ENCODE measurements around the gene CARM1.
"Not testable (repeated sequence)": the region's sequence is repeated elsewhere in the genome, so short reads cannot be mapped to it uniquely, and the experiment has no call there.

The CARM1 gene

GRCh38 chr19:10854350-10855089 lies 16.8 kb upstream of the CARM1 start:
- Histone ChIP-seq H3K4me1 (ENCODE audit: insufficient read depth, low read length) (no peaks in the 10 kb centered on the region), H3K36me3 (ENCODE audit: insufficient read depth, low read length) (no peaks in the 10 kb centered on the region)

GRCh38 chr19:10855879-10856522 lies 15.4 kb upstream of the CARM1 start:
- no peak overlapping the region for H2AFZ ChIP-seq (ENCODE audit: low read depth, low read length)
- no peaks in the 10 kb centered on the region for H3K27me3 ChIP-seq (ENCODE audit: insufficient read depth, low read length)
- no peaks in the 10 kb centered on the region for H3K36me3 ChIP-seq (ENCODE audit: insufficient read depth, low read length)
- no peak overlapping the region for H3K4me3 ChIP-seq (ENCODE audit: low read length)
- no peaks in the 10 kb centered on the region for H3K4me1 ChIP-seq (ENCODE audit: insufficient read depth, low read length)
- no peaks in the 10 kb centered on the region for H3K9me3 ChIP-seq (ENCODE audit: low read length)

More at GRCh38 chr19:10854350-10855089, 16.8 kb upstream of the CARM1 start:
- Histone ChIP-seq H3K9me3 (ENCODE audit: low read length) (no peaks in the 10 kb centered on the region), H3K4me3 (ENCODE audit: low read length) (no peak overlapping the region), H2AFZ (ENCODE audit: low read depth, low read length) (no peak overlapping the region), H3K27me3 (ENCODE audit: insufficient read depth, low read length) (no peaks in the 10 kb centered on the region)

GRCh38 chr19:10856899-10857298 lies 14.5 kb upstream of the CARM1 start:
- not testable (repeated sequence) for H3K36me3 ChIP-seq (ENCODE audit: insufficient read depth, low read length); H2AFZ ChIP-seq (ENCODE audit: low read depth, low read length); H3K27me3 ChIP-seq (ENCODE audit: insufficient read depth, low read length); H3K4me3 ChIP-seq (ENCODE audit: low read length); H3K4me1 ChIP-seq (ENCODE audit: insufficient read depth, low read length); H3K9me3 ChIP-seq (ENCODE audit: low read length)

GRCh38 chr19:10858204-10858828 lies 13.0 kb upstream of the CARM1 start:
- H3K36me3 ChIP-seq (ENCODE audit: insufficient read depth, low read length) = no peaks in the 10 kb centered on the region
- no peak overlapping the region for H2AFZ ChIP-seq (ENCODE audit: low read depth, low read length)
- peaks cover 8% of the 10 kb centered on the region for H3K4me1 ChIP-seq (ENCODE audit: insufficient read depth, low read length)
- no peaks in the 10 kb centered on the region for H3K9me3 ChIP-seq (ENCODE audit: low read length)
- H3K27me3 ChIP-seq (ENCODE audit: insufficient read depth, low read length) = no peaks in the 10 kb centered on the region
- no peak overlapping the region for H3K4me3 ChIP-seq (ENCODE audit: low read length)

GRCh38 chr19:10861103-10861651 lies 10.2 kb upstream of the CARM1 start:
- no peaks in the 10 kb centered on the region for H3K36me3 ChIP-seq (ENCODE audit: insufficient read depth, low read length)
- no peaks in the 10 kb centered on the region for H3K9me3 ChIP-seq (ENCODE audit: low read length)
- H3K4me1 ChIP-seq (ENCODE audit: insufficient read depth, low read length) = peaks cover 12% of the 10 kb centered on the region
- H3K4me3 ChIP-seq (ENCODE audit: low read length) = no peak overlapping the region
- no peak overlapping the region for H2AFZ ChIP-seq (ENCODE audit: low read depth, low read length)
- H3K27me3 ChIP-seq (ENCODE audit: insufficient read depth, low read length) = no peaks in the 10 kb centered on the region

GRCh38 chr19:10862561-10863106 lies 8.7 kb upstream of the CARM1 start:
- peaks cover 12% of the 10 kb centered on the region for H3K4me1 ChIP-seq (ENCODE audit: insufficient read depth, low read length)
- H3K4me3 ChIP-seq (ENCODE audit: low read length) = no peak overlapping the region
- no peaks in the 10 kb centered on the region for H3K27me3 ChIP-seq (ENCODE audit: insufficient read depth, low read length)
- H3K9me3 ChIP-seq (ENCODE audit: low read length) = no peaks in the 10 kb centered on the region
- no peaks in the 10 kb centered on the region for H3K36me3 ChIP-seq (ENCODE audit: insufficient read depth, low read length)
- peak overlapping the region; percentile 42 for H2AFZ ChIP-seq (ENCODE audit: low read depth, low read length)

GRCh38 chr19:10863107-10863717 lies 8.1 kb upstream of the CARM1 start:
- H3K4me3 ChIP-seq (ENCODE audit: low read length) = no peak overlapping the region
- H3K27me3 ChIP-seq (ENCODE audit: insufficient read depth, low read length) = no peaks in the 10 kb centered on the region
- H3K9me3 ChIP-seq (ENCODE audit: low read length) = no peaks in the 10 kb centered on the region
- peak overlapping the region; percentile 42 for H2AFZ ChIP-seq (ENCODE audit: low read depth, low read length)
- H3K4me1 ChIP-seq (ENCODE audit: insufficient read depth, low read length) = peaks cover 12% of the 10 kb centered on the region
- H3K36me3 ChIP-seq (ENCODE audit: insufficient read depth, low read length) = no peaks in the 10 kb centered on the region

GRCh38 chr19:10864538-10864899 lies 6.8 kb upstream of the CARM1 start:
- Histone ChIP-seq H2AFZ (ENCODE audit: low read depth, low read length) (peak overlapping the region; percentile 1), H3K4me1 (ENCODE audit: insufficient read depth, low read length) (peaks cover 12% of the 10 kb centered on the region), H3K27me3 (ENCODE audit: insufficient read depth, low read length) (no peaks in the 10 kb centered on the region)

GRCh38 chr19:10866495-10866894 lies 4.9 kb upstream of the CARM1 start:
- H3K27me3 ChIP-seq (ENCODE audit: insufficient read depth, low read length) = no peaks in the 10 kb centered on the region
- H3K4me1 ChIP-seq (ENCODE audit: insufficient read depth, low read length) = peaks cover 15% of the 10 kb centered on the region
- H3K36me3 ChIP-seq (ENCODE audit: insufficient read depth, low read length) = no peaks in the 10 kb centered on the region
- H3K9me3 ChIP-seq (ENCODE audit: low read length) = no peaks in the 10 kb centered on the region
- H2AFZ ChIP-seq (ENCODE audit: low read depth, low read length) = no peak overlapping the region
- no peak overlapping the region for H3K4me3 ChIP-seq (ENCODE audit: low read length)

More at GRCh38 chr19:10864538-10864899, 6.8 kb upstream of the CARM1 start:
- Histone ChIP-seq H3K9me3 (ENCODE audit: low read length) (no peaks in the 10 kb centered on the region), H3K4me3 (ENCODE audit: low read length) (no peak overlapping the region), H3K36me3 (ENCODE audit: insufficient read depth, low read length) (no peaks in the 10 kb centered on the region)

GRCh38 chr19:10868872-10869547 lies 2.3 kb upstream of the CARM1 start:
- Histone ChIP-seq H2AFZ (ENCODE audit: low read depth, low read length) (no peak overlapping the region), H3K27me3 (ENCODE audit: insufficient read depth, low read length) (no peaks in the 10 kb centered on the region), H3K4me3 (ENCODE audit: low read length) (no peak overlapping the region), H3K9me3 (ENCODE audit: low read length) (no peaks in the 10 kb centered on the region), H3K4me1 (ENCODE audit: insufficient read depth, low read length) (peaks cover 12% of the 10 kb centered on the region), H3K36me3 (ENCODE audit: insufficient read depth, low read length) (no peaks in the 10 kb centered on the region)

- H3K4me1 ChIP-seq (ENCODE audit: insufficient read depth, low read length); H3K9me3 ChIP-seq (ENCODE audit: low read length); H3K4me3 ChIP-seq (ENCODE audit: low read length); H3K27me3 ChIP-seq (ENCODE audit: insufficient read depth, low read length); H2AFZ ChIP-seq (ENCODE audit: low read depth, low read length); H3K36me3 ChIP-seq (ENCODE audit: insufficient read depth, low read length): not testable (repeated sequence)
These were observed 1.5 kb upstream of the CARM1 start for GRCh38 chr19:10869872-10870311.

- Histone ChIP-seq H3K4me3 (ENCODE audit: low read length) (peak overlapping the region; percentile 54), H3K4me1 (ENCODE audit: insufficient read depth, low read length) (peaks cover 9% of the 10 kb centered on the region), H3K36me3 (ENCODE audit: insufficient read depth, low read length) (peaks cover 5% of the 10 kb centered on the region), H3K9me3 (ENCODE audit: low read length) (no peaks in the 10 kb centered on the region), H3K27me3 (ENCODE audit: insufficient read depth, low read length) (no peaks in the 10 kb centered on the region), H2AFZ (ENCODE audit: low read depth, low read length) (peak overlapping the region; percentile 27)
These were observed 825 bp upstream of the CARM1 start for GRCh38 chr19:10870501-10870954.

Data from neuron (in vitro differentiated cells).